GM19468 (cell line): Measurements from ENCODE around the gene KIF12.
"Not testable (repeated sequence)": the region's sequence is repeated elsewhere in the genome, so short reads cannot be mapped to it uniquely, and the experiment has no call there.

Source experiments
- ATAC-seq: cut with Tn5 transposase; IDR thresholded peaks from one replicate; pipeline ENCODE4 v1.9.1; 2021; ENCODE audit warnings: mild to moderate bottlenecking, moderate library complexity, moderate number of reproducible peaks; ENCODE audit not compliant: unreplicated experiment; ENCODE audit errors: extremely low read depth

The KIF12 gene

GRCh38 chr9:114087721-114088120 lies 11.4 kb downstream of the KIF12 start:
- no peak for ATAC-seq

DNA sequence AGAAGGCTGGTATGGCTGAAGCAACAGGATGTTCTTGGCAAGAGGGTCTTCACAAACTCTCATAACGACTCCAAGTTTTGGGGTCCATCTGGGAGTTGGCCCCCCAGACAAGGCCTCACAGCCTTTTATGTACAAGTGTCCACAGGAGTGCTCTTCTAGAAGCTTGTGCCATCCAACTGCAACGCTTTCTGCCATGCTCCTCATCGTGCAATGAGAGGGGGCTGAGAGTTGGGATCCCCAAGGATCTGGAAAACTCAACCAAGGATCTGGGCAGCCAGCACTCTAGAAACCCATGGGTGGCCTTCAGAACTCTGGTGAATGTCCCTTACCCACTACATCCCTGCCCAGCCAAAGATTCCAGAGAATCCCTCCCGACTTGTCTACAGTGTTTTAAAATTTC lies 12.5 kb downstream of the KIF12 start:
- no peak for ATAC-seq

- no peak for ATAC-seq
Measured at GRCh38 chr9:114086009-114086408, 13.1 kb downstream of the KIF12 start.

GRCh38 chr9:114085387-114085789 lies 13.7 kb downstream of the KIF12 start:
- no peak for ATAC-seq

DNA sequence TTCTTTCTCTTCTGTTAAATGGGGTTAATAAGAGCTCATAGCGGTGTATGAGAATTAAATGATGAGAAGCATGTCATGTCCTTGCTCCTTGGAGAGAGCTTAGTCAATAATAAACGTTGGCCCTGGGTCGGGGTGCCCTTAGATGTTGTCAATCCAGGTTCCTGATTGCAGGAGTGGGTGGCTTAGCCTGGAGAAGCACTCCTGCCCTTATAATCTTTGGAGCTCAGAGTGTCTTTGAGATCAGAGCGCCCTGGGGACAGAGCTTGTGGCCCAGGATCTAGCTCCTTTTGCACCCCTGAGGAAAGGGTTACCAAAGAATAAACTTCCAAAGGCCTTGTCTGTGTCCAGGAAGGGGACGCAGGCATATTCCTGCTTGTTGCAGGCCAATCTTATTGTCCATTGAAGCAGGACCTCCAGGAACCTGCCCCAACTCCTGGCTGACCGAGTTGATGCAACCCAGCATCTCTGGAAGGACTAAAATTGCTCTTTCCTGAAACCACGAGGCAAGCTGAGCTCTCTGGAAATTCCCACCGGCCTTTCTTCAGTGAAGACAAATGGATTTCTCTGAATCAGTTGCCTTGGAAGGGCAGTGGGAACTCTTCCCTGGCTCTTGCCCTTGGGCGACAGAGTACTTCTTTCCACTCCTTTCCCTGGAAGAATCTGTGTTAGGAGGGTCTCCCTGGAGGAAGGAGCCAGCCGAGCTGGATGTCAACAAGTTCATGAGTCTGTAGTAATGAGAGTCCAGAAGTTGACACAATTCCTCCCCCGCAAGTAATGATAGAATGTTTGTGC lies 14.6 kb downstream of the KIF12 start:
- no peak for ATAC-seq

DNA sequence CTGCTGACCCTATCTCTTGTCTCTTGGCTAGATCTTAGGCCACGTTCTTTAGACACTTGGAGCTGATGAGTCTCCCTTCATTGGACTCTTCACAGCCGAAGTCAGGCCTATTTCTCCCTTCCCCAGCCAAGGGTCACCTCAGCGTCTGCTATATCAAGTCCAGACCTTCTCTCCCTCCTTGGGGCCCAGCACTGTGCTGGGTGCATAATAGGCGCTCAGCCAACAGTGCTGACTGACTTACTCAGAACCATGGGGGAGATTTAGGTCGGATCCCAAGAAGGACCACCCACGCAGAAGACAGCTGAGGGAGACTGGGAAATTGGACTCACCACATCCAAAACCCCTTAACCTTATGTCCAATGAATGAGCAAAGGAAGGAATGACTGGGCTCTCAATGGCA lies 15.4 kb downstream of the KIF12 start:
- no peak for ATAC-seq

DNA sequence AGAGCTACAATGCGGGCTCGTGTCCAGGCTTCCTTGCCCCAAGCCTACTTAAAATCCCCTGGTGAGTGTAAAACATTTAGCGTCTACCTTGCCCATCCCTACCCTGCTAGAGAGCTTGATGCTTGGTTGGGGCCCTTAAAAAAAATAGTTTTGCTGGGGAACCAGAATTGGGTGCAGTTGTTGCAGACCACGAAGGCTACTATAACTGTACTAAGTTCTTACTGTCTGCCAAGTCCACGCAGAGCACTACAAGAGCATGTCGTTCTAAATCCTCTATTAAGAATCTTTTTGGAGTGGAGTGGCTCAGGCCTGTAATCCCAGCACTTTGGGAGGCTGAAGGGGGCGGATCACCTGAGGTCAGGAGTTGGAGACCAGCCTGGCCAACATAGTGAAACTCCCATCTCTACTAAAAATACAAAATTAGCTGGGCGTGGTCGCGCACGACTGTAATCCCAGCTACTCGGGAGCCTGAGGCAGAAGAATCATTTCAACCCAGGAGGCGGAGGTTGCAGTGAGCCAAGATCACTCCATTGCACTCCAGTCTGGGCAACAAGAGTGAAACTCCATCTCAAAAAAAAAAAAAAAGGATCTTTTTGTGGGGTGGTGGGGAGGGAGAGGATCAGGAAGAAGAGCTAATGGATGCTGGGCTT lies 16.2 kb downstream of the KIF12 start:
- not testable (repeated sequence) for ATAC-seq

- no peak for ATAC-seq
Measured at GRCh38 chr9:114082017-114082762, 16.9 kb downstream of the KIF12 start.

- no peak for ATAC-seq
Measured at GRCh38 chr9:114081441-114082016, 17.6 kb downstream of the KIF12 start.

GRCh38 chr9:114080773-114081440 lies 18.2 kb downstream of the KIF12 start:
- no peak for ATAC-seq

DNA sequence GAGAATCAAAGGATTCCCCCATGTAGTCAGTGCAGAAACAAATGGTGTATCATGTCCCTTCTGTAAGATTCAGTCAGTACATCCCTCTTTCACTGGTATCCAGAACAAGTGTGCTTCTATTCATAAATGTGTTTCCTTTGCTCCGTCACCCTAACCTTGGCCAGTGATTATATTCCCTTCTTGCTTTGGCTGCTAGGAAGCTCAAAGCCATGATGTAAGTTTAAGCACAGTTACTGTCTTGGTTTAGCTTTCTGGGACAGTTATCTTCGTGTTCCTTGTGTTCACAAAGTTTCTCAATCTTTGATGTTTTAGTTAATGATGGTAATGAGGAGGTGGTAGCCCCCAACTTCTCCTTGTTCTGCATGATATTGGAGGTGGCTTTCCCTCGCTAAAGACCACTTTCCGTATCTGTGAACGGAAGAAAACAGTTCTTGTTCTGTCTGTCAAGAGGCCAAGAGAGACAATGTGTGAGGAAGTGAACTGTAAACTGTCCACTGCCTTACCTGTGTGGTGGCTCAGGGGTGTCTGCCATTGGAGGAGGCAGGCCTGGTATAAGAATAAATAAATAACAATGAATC lies 18.8 kb downstream of the KIF12 start:
- ATAC-seq: no peak

GRCh38 chr9:114078781-114079156 lies 20.3 kb downstream of the KIF12 start:
- ATAC-seq: no peak

DNA sequence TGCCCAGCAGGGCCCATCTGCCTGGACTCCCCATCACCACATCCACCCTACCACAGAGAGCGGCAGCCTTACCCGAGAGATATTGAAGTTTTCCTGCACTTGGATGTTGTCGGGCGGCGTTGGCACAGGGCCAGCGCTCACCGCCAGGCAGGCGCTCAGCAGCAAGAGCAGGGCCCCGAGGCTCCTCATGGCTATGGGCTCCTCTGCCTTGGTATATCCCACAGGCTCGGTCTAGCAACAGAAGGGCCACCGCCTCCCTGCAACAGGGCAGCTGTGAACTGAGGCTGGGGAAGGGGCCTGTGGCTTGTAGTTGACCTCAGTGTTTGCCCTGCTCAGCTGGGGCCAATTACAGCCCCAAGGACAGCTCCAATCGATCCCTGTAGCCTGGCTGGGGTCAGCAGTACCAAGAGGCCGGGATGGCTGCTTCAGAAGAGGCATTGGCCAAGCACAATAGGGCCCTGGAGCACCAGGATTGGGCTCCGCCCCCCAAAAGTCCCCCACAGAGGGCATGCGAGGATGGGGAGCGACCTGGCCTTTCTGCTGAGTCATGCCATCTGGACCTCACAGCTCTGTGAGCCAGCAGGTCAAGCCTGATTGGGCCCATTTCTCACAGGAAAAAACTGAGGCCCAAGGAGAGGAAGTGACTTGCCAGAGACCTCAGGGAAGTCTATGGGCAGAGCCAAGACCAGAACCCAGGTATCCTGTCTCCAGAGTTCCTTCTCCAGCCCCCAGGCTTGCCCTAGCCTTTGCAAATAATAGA lies 20.9 kb downstream of the KIF12 start, which contains the start of gene AMBP:
AMBP (minus strand) TSS at position 280 of the 760 bp plus-strand sequence; CDS start at position 189, 91 bp downstream.
- no peak for ATAC-seq

DNA sequence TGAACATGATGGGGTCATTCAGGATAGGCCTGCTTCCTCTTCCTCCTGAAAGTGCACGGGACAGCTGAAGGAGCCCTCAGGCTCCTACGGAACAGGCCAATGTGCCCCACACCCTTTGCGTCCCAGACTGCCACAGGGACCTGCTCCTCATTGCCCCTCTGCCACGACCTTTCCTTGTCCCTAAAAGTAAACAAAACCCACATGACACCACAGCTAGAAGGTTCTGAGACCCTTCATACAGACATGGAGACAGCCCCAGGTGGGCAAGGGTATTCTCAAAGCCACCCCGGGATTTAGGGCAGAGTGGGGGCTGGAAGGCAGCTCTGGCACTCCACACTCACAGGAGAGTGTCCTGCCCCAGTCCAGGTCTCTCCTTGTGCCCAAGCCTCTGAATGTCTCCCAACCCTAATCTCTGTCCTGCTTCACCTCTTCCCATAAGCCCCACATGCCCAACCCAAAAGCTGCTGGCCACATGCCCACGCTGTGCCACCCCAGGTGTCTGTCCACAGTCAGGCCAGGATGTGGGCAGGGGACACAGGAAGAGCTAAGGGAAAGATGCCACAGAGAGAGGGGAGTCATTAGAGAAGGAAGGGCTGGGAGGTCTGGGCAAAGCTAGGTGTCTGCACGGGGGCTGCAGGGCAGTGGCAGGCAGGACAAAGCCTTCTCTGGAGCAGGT lies 21.8 kb downstream of the KIF12 start:
- no peak for ATAC-seq

DNA sequence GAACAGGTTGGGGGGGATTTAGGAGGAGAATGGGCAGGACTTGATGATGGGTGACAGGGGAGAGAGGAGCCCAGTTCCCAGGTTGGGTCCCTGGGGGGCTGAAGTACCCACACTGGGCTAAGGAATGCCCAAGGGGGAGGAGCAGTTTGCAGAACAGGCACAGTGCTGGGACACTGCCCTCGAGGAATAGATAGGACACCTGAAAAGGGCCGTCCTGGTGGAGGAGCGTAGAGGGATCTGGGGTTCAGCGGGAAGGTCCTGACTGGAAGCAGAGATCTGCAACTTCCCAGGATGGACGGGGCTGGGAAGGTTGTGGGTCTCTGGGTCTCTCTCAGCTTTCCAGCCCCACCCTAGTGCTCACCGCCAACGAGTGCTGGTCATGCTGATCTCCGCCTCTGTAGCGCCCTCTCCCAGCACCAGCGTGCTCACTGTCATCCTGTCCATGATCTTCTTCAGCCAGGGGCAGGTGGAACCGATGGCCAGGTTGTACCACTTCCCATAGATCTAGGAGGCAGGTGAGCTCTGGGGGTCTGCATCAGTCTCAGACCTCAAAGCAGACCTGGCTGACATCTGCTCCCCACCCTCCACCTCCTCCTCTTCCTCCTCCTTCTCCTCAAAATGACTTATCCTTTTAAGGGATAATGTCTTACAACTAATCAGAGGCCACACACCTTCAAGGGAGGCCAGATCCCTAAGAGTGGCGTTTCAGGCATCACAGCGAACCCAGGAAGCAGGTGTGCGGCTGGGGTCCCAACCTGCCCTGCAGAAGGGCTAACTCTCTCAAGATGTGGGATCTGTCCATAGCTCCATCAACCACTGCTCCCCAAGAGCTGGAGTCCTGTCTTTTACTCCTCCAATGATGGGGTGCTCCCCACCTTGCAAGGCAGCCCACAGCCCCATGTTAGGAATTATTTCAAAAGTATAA lies 22.6 kb downstream of the KIF12 start:
- ATAC-seq: no peak

DNA sequence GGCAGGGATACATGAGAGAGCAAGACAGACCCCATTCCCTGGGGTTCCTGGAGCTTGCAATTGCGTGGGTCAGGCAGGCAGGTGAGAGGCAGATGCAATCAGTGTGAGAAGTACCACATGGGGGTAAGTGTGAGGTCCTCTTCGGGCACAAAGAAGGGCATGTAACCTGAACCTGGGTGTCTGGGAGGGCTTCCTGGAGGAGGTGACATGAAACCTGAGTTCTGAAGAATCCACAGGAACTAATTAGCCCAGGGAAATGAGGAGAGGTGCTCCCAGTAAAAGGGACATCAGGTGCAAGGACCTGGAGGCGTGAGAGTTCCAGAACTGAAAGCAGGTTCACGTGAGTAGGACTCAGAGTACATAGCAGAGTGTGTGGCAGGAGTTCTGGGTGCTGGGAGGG lies 23.5 kb downstream of the KIF12 start:
- ATAC-seq: no peak
